Activated CD4-positive, alpha-beta T cell treated with anti-CD3 and anti-CD28 coated beads, Interleukin-2, amount 50 U/mL, for 24 hours (primary cell): ENCODE data around the gene SCUBE3.

ENCODE experiments used
- DNase-seq, 2 donors: peaks; one replicate each; pipeline ENCODE4 v3.0.0-alpha.2; 2020; ENCODE audit warnings: low read depth in 1 of 2, low spot score in 1 of 2

SCUBE3 gene

GRCh38 chr6:35265523-35265922 lies 51.8 kb downstream of the SCUBE3 start:
- no peak for DNase-seq

- DNase-seq: no peak
These were observed 53.7 kb downstream of the SCUBE3 start for GRCh38 chr6:35267446-35267845.

- DNase-seq: no peak
These were observed 54.1 kb downstream of the SCUBE3 start for GRCh38 chr6:35267897-35268296.

GRCh38 chr6:35272005-35272404 lies 58.2 kb downstream of the SCUBE3 start:
- no peak for DNase-seq

- DNase-seq: no peak
These were observed 60.2 kb downstream of the SCUBE3 start for GRCh38 chr6:35273822-35274559.

- DNase-seq: no peak
These were observed 62.0 kb downstream of the SCUBE3 start for GRCh38 chr6:35275744-35276260.

GRCh38 chr6:35278708-35279107 lies 65.0 kb downstream of the SCUBE3 start:
- no peak for DNase-seq

- no peak for DNase-seq
These were observed 67.1 kb downstream of the SCUBE3 start for GRCh38 chr6:35280903-35281302.

- DNase-seq: no peak
These were observed 68.7 kb downstream of the SCUBE3 start for GRCh38 chr6:35282472-35282871.

GRCh38 chr6:35283361-35283760 lies 69.6 kb downstream of the SCUBE3 start:
- DNase-seq: no peak

- no peak for DNase-seq
These were observed 74.1 kb downstream of the SCUBE3 start for GRCh38 chr6:35287671-35288396.

- DNase-seq: no peak
These were observed 75.1 kb downstream of the SCUBE3 start for GRCh38 chr6:35288834-35289233.

- DNase-seq: no peak
These were observed 77.7 kb downstream of the SCUBE3 start for GRCh38 chr6:35291491-35291890.

GRCh38 chr6:35292494-35292893 lies 78.7 kb downstream of the SCUBE3 start:
- no peak for DNase-seq

- no peak for DNase-seq
These were observed 79.9 kb downstream of the SCUBE3 start for GRCh38 chr6:35293681-35294080.

- DNase-seq: no peak
These were observed 80.7 kb downstream of the SCUBE3 start for GRCh38 chr6:35294308-35294945.

GRCh38 chr6:35295036-35295435 lies 81.3 kb downstream of the SCUBE3 start:
- DNase-seq: no peak

GRCh38 chr6:35295521-35296315 lies 82.0 kb downstream of the SCUBE3 start:
- DNase-seq: no peak

- DNase-seq: no peak
These were observed 83.3 kb downstream of the SCUBE3 start for GRCh38 chr6:35296931-35297600.

- DNase-seq: peak; percentile 73 to 85
These were observed 84.1 kb downstream of the SCUBE3 start, which contains the start of gene DEF6 for GRCh38 chr6:35297601-35298481. Gene DEF6, plus strand, starts transcription at chr6:35297818. Its CDS starts 39 bp downstream, at chr6:35297857.
